ENCODE data around the gene KCNE3. TPM values are rescaled to one million over a fixed set of nuclear protein-coding genes. Genes with fewer than 3 reads are reported as not detected.

Gene KCNE3
- total and polyA plus RNA-seq, 9 of the 15 experiments (the other 6 are each of a cell fraction or from before 2014, with no cell fraction given): 1.6 to 8.7 (median 6.2) TPM

- H3K27me3 ChIP-seq (ENCODE audit: control insufficient read depth in 2 of 2, insufficient read depth in 2 of 2, low read length in 2 of 2): peaks cover 0 to 4% of the 10 kb centered on the region in 2 experiments; a peak in 2 of 5 replicates
- H3K4me1 ChIP-seq (replicated peaks in 1 of 2; ENCODE audit: control insufficient read depth in 2 of 2, insufficient read depth in 2 of 2, low read length in 2 of 2): no peaks in the 10 kb centered on the region
- FAIRE-seq (no peak), DNase-seq (ENCODE audit: extremely low read depth in 1 of 4, low spot score in 3 of 4) (no peak), ATAC-seq (no peak)
- H3K36me3 ChIP-seq (ENCODE audit: control insufficient read depth, insufficient read depth, low read length): no peaks in the 10 kb centered on the region
- ChIA-PET CTCF (ENCODE audit: low intra/inter-chr PET ratio) (no interaction called here), POLR2A (interaction anchor here (0.6 to 2.4 kb wide), 3 partner anchors 18 to 445 kb away, joined by 3 to 11 read pairs (median 3); no protein-coding TSS in a partner anchor)
- TF ChIP-seq ZKSCAN1 (IDR thresholded peaks at IDR 0.05; ENCODE audit: low read depth, low read length) (no peak), SREBF2 (CRISPR knock-in tag; IDR thresholded peaks at IDR 0.05) (no peak)
- TF ChIP-seq, protein P1, sequence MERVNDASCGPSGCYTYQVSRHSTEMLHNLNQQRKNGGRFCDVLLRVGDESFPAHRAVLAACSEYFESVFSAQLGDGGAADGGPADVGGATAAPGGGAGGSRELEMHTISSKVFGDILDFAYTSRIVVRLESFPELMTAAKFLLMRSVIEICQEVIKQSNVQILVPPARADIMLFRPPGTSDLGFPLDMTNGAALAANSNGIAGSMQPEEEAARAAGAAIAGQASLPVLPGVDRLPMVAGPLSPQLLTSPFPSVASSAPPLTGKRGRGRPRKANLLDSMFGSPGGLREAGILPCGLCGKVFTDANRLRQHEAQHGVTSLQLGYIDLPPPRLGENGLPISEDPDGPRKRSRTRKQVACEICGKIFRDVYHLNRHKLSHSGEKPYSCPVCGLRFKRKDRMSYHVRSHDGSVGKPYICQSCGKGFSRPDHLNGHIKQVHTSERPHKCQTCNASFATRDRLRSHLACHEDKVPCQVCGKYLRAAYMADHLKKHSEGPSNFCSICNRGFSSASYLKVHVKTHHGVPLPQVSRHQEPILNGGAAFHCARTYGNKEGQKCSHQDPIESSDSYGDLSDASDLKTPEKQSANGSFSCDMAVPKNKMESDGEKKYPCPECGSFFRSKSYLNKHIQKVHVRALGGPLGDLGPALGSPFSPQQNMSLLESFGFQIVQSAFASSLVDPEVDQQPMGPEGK (CRISPR knock-in tag; IDR thresholded peaks at IDR 0.05; ENCODE audit: borderline replicate concordance): no peak
- TF ChIP-seq, protein P2, sequence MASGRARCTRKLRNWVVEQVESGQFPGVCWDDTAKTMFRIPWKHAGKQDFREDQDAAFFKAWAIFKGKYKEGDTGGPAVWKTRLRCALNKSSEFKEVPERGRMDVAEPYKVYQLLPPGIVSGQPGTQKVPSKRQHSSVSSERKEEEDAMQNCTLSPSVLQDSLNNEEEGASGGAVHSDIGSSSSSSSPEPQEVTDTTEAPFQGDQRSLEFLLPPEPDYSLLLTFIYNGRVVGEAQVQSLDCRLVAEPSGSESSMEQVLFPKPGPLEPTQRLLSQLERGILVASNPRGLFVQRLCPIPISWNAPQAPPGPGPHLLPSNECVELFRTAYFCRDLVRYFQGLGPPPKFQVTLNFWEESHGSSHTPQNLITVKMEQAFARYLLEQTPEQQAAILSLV (tag; IDR thresholded peaks at IDR 0.05): no peak
- no peak overlapping the region for H2AFZ ChIP-seq (ENCODE audit: low read depth, low read length)
- no peak overlapping the region for H3K4me2 ChIP-seq (ENCODE audit: insufficient read depth, low read length)
- WGBS (ENCODE audit: insufficient coverage, low coverage, missing lambda C conversion rate): 9% methylated on average over 4 of the region's 4 CpGs
- BruUV-seq (replicated peaks): no TSS peak
- no peak overlapping the region for H3K4me3 ChIP-seq
- no peaks in the 10 kb centered on the region for H3K79me2 ChIP-seq (ENCODE audit: control insufficient read depth, insufficient read depth, low read length)
- H3K9me1 ChIP-seq (ENCODE audit: control insufficient read depth, insufficient read depth, low read length): no peaks in the 10 kb centered on the region
- intact Hi-C loops (cut with micrococcal nuclease) (no loop called here), in situ Hi-C loops (cut with MboI) (no loop called here)
- no peak overlapping the region for H3K27ac ChIP-seq (ENCODE audit: extremely low read depth, low read depth, low read length)
- H3K9me3 ChIP-seq (replicated peaks; ENCODE audit: control insufficient read depth, insufficient read depth, low read depth, low read length): no peaks in the 10 kb centered on the region; the same call in 1 of the 2 replicates
- no peak overlapping the region for H3K9ac ChIP-seq (ENCODE audit: insufficient read depth in 1 of 2, low read depth in 2 of 2, low read length in 2 of 2)
- H4K20me1 ChIP-seq (replicated peaks; ENCODE audit: control insufficient read depth, insufficient read depth, low read length): no peaks in the 10 kb centered on the region; the same call in 1 of the 2 replicates
Measured at GRCh38 chr11:74427384-74427886, 39.9 kb downstream of the KCNE3 start.
